NOMO-1 (cell line): ENCODE measurements around the gene KCNMA1.
"Not testable (repeated sequence)": the region's sequence is repeated elsewhere in the genome, so short reads cannot be mapped to it uniquely, and the experiment has no call there.

Source experiments
- DNase-seq, 2 experiments: peaks; one replicate each; lab custom pipeline; 2025; ENCODE audit not compliant: unreplicated experiment in 2 of 2; lab: John Stamatoyannopoulos, UW

Gene KCNMA1

DNA sequence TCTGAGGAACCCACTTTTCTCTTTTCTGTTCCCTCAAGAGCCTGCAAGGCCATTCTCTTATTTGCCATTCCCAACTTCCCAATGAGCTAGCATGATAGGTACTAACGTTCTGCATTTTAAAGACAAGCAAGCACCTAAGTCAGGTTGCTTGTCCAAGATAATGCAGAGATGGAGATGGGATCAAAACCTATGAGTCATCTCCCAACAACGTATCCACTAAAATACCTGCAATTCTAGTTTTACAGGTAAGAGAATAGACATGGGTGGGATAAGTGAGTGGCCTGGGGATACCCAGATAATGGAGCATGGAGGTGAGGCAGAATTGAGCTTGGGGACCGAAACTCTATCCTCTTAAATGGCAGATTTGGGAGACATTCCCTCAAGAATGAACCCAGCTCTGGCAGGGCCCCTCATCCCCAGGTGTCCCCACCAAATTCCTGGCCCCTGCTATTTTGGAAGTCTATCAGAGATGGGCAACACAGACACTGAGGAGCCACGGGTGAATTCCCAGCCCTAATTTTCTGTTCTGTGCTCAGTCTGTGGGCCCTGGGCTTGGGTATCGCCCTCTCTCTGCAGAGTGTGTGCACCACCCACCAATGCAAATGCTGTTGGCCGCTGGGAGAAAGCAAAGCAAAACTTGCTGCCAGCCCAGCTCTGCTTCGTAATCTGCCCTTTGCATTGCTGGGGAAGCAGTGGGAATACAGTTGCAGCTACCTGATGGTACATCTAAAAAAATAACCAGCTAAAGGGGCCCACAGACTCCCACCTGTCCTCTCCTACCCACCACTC lies 98.3 kb downstream of the KCNMA1 start:
- no peak for DNase-seq

DNA sequence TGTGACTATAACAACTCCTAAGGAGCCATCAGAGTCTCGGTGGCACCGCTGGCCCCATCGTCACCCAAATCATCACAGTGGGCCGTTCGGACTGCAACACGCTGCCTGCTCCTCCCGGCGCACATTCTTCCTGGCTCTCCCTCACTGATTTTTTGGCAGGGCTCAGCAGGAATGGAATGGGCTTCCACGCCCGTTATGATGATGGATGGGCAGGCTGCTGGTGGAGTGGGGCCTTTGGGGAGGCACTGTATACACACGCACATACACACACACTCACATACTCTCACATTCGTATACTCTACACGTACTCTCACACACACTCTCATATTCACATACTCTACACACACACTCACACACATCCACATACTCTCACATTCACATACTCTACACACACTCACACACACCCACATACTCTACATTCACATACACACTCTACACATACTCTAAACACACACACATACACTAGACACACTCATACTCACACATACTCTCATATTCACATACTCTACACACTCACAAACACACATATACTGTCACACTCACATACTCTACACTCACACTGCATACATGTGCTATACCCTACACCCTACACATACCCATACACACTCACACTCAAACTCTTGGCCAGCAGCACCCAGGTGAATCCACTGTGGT lies 99.8 kb downstream of the KCNMA1 start:
- DNase-seq = no peak

DNA sequence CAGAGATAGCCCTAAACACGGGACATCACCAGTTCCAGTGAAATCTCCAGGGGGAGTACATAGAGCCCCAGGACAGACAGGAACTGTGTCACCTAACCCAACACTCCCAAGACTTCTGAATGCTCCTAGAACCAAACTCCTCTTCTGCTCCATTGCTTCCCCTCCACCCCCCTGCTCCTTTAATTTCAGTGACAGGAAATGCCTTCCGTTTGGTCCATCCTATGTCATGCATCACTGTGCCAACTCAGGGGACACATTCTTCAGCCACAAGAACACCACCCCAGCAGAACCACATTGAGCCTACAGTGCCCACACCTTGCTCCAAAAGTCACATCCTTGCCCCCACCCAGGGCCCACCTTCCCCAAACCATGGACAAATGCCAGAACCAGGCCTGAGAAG lies 100.5 kb downstream of the KCNMA1 start:
- DNase-seq = no peak

DNA sequence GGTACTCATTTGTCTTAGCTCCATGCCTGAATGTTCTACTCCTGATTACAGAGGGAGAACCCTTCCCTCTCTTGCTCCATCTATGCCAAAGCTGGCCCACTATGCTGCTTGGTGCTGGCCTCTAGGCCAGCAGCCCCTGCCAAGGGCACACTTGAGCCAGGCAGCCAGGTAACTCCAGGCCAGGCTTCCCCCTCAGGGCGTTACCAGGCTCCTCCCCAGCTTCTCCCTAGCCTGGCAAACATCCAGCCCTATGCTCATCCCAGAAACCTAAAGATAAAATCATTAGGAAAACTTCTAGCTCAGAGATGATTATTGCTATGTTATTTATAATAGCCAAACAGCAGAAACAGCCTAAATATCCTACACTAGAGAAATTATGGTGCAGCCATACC lies 103.7 kb downstream of the KCNMA1 start:
- no peak for DNase-seq

DNA sequence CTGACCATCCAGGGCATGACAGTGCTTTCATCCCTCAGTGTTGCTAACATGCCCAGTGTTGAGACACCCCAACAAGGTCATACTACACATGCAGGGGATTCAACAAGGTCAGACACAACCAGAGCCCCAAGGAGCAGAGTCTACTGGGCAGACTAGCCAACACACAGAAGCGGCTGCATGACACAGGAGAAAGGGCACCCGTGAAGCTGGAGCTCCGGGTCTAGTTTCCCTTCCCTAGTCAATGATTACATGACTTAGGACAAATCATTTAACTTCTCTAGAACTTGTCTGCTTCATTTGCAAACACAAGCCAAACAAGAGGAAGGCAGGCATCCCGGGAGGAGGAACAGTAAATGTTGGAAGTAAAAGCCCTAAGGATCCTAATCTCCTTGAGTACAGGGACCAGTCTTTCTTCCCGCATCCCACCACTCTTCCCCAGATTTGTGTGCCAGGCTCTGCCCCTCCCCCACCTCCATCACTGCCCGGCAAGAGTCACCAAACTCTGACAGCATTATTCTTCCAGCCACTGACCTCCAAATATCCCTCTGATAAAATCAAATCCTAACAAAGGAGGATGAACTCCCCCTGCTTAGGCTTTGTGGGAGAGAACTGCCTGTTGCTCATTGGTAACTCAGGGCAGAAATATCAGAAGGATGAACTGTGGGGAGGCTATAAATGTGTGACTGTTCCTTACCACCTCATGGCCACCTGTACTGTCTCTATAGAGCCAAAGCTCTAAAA lies 104.3 kb downstream of the KCNMA1 start:
- DNase-seq = no peak

DNA sequence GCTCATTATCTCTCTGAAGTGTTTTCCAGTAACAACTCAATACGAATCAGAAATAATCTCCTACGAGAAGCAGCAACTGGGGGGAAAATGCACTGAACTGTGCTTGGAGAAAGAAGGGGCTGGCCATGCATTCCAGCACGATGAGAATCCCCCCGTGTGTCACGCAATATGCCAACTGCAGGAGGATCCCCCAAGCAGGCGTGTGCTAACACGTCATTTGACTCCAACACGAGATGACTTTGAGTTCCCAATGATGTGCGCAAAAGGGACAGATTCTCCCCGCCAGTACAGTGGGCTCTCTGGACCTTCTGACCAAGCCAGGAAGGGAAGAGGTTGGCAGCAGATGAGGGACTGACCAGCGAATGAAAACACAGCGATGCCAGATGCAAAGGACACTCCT lies 105.5 kb downstream of the KCNMA1 start:
- no peak for DNase-seq

DNA sequence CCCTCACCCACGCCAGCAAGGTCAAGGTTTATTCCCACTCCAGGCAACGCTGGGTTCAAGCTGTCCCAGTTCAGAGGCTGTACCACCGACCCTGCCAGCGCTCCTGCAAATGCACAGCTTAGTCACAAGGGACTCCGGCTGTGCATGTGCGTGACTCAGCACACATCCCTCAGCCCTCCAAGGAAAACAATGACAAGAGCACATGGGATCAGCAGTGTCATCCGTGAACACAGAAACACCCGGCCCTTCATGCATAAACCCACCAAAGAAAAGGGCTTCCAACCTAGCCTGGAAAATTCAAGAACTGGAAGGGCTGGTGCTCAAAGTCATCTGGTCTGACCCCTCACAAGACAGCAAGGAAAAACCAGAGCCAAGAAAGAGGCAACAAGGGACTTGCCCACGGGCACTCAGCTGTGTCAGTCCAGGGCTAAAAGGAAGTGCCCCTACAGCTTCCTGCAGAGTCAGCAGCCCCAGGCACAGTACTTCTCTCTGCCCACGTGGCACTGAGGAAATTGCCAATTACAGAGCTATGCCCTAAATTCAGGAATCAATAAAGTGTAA lies 106.1 kb downstream of the KCNMA1 start:
- DNase-seq = no peak

DNA sequence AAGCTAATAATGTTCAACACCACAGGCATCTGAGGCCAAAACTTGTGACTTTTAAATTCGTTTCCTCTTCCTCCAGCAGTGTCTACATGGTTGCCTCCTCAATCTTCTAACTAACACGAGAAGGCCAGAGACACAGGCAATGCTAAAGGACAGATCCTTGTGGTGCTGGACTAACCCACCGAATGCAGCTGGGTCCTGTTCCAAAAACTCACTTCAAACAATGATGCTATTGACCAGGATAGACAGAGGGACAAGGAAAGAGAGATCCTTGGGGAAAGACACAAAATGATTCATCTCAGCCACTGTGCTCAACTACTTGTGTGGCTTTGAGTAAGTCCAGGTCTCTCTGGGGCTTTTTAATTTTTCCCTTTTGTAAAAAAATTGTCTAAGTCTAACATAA lies 107.6 kb downstream of the KCNMA1 start:
- no peak for DNase-seq

DNA sequence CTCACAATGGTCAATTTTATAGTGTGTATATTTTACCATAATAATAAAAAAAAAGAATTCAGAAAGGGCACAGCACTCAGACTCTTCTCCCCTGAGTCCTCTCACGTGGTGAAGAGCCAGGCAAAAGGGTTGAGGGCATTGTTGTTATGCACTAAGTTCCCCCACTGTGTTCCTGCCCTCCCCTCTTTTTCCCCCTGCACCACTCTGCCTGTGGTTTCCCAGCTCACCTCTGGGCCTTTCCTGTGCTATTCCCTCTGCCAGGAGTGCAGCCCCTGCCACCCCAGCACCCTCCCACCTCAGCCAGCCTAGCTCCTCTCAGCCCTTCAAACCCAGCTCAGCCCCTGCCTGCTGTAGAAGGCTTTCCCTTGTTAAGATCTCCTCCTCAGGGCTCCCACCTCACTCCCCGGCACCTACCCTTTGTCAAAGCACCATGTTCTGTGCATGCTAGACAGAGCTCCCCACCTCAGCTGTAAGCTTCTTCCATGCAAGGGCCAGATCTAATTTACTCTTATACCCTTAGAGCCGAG lies 108.5 kb downstream of the KCNMA1 start:
- no peak for DNase-seq

DNA sequence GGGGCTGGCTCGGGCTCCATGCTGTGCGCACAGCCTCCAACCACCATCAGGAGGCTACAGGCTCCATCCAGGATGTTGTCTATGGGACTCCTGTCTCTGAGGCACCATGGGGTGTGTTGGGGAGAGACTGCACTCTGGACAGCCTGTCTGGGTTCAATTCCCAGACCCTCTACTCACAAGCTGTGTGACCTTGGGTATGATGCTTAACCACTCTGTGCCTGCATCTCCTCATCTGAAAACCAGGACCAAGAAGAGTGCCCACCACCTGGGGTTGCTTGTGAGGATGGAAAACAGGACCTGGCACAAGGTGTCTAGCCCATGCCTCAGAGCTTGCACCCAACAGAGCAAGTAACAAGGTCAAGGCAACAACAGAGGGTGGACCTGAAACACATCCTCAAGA lies 109.8 kb downstream of the KCNMA1 start:
- no peak for DNase-seq

DNA sequence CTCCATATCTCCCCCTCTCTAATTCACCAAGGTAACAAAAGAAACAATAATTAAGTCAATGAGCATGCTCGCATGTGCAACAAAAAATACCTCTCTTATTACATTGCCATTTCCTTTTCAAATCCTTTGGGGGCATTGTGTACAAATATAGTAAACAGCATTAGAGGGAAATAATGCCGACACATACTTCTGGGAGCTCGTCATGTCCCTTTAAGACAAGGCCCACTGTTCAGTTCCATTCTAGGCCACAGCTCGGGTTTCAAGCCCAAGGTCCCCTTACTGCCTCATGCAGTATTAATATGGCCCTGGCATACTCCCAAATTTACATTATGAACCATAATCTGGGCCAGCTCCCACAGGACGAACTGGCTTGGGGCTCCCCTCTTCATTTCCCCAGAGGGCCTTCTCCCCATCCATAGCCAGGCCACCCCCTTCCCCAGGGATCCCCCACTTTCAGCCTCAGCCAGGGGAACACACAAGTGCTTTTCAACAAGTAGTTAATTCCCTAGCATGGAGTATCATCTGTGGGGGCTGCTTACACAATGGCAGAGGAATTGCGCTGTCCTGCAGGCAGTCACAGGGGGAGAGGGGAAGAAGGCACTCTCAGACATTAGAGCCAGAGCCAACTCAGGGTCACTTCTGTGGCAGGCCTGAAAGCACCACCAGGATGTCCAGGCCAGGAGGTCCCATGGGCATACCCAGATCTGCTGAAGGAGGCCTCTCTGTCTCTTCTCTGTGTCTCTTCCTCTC lies 110.6 kb downstream of the KCNMA1 start:
- no peak for DNase-seq

DNA sequence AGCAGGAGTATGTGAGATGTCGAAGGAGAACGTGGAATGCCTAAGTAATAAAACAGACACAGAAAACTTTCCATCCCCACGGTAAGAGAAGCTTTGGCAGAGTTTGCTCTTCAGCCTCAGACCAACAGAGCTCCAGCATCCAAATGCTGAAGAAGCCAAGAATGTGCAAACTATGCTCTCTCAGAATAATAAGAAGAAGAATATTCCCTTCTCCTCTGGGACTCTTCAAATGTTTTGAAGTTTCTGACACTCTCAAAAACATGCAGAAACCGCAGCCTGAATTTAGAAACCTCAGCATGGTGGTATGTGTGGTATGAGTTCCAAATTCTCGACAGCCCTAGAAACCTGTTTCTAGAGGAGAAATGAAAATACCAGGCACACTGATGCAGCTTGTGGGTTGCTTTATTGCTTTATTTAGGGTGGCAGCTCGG lies 113.3 kb downstream of the KCNMA1 start:
- DNase-seq = no peak

DNA sequence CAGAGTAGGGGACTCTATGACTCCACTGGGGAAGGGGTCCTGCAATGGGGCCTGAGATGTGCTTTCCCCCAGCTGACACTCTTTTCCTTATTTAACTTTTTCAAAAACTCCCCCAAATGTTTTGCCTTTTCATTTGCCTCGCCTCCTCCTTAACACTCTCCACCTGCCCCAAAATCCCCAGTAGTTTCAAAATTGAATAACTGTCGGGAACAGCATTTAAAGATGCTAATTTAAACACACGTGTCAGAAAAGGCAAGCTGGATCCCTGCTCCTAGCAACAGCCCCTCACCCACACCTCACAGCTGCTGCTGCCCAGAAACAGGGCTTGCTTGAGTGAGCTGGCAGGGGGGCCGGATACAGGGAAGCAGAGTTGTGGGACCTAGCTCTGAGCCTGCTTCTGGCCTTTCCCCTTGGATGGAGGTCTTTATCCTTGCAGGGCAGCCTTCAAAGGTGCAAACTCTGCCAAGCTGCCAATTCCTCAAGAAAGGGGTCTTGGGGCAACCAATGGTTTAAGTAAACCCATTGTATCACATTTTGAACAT lies 115.3 kb downstream of the KCNMA1 start:
- DNase-seq = no peak

DNA sequence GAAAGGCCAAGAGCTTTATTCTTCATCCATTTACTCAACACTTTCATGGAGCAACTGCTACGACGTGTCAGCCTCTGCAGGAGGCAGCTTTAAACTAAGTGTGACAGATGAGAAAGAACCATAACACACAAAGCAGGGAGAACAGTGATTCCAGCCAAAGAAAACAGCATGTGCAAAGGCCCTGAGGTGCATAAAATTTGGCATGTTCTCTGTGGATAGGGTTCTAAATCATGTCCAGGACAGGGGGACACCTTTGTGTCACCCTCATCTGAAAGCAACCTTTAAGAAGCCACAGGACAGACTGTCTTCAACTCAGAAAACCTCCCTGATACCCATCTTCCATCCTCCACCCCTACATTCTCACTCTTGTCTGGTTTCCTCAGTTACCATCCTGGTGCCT lies 116.6 kb downstream of the KCNMA1 start:
- DNase-seq = no peak

DNA sequence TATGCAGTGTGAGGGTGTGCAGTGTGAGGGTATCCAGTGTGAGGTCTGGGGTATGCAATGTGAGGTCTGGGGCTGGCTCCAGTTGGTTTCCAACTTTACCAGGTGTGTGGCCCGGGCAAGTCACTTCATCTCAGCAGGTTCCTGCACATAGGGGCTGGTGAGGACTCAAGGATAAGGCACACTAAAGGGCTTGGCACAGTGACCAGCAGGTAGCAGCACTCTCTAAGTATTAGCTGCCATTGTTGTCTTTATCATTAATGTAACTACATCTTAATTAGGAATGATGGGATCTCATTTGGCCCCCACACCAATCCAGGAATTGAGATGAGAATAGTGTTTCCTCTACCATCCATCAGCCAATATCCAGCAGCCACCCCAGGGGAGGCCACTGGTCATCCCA lies 117.3 kb downstream of the KCNMA1 start:
- no peak for DNase-seq

DNA sequence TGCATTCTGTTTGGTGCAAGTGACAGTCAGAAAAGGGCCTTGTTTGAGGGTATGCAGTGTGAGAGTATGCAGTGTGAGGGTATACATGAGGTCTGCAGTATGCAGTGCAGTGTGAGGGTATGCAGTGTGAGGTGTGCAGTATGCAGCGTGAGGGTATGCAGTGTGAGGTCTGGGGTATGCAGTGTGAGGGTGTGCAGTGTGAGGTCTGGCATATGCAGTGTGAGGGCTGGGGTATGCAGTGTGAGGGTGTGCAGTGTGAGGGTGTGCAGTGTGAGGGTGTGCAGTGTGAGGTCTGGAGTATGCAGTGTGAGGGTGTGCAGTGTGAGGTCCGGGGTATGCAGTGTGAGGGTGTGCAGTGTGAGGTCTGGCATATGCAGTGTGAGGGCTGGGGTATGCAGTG lies 117.8 kb downstream of the KCNMA1 start:
- not testable (repeated sequence) for DNase-seq

DNA sequence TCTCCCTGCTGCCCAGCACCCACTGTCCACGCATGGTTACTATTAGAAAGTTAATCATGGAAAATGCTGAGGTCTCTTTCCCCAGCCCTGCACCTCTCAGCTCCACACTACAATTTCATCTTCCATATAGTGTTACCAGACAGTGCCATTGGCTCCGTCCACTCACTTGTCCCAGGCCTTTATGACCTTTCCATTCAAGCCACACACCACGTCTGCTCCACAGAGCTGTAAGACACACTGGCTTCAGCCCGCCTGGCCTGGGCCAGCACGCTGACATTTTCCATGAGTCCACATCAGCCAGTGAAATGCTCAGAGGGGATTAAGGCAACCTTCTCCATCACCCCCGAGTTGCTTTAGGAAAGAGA lies 118.7 kb downstream of the KCNMA1 start:
- no peak for DNase-seq

DNA sequence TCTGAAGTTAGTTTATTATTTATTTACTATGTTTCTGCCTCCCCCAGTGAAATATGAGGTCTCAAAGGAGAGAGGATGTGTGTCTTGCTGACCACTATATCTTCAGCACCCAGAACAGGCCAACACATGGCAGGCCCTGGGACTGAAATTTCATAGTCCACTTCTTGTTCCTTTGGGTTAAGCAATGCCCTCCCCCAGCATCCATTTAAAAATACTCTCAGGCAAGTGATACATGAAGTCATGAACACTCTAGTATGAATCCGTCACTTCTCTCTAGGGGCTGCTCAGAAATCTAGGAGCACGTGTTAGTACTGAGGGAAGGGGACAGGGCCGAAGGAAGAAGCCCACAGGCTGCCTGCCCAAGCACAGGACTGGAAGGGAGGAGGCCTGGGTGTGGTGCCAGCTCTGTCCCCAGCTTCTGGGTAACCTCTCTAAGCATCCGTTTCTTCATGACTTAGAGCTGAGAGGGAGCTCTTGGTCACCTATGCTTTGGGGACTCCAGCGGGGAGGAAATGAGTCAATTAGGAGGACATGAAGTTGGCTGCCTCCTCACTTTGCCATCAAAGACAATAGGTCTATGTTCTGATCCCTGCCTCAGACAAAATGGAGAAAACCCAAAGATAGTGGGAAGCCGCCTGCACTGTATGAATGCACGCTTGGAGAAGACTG lies 119.2 kb downstream of the KCNMA1 start:
- no peak for DNase-seq

DNA sequence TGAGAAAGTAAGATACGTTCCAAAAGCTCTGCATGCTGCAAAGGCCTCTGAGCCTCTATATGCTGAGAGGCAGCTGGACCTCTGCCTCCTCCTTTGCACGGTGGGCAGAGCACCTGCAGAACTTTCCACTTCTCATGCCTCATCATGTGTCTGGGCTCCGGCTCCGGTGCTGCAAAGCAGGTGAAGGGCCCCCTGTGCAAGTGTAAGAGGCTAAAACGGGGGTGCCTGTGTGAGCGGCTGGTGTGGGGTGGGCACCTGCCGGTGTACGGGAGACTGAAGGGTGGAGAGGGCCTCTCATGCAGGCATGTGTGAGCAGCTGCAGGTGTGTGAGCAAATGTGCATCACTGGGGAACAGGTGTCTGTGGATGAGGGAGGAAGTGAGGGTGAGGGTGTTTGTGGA lies 121.0 kb downstream of the KCNMA1 start:
- no peak for DNase-seq

DNA sequence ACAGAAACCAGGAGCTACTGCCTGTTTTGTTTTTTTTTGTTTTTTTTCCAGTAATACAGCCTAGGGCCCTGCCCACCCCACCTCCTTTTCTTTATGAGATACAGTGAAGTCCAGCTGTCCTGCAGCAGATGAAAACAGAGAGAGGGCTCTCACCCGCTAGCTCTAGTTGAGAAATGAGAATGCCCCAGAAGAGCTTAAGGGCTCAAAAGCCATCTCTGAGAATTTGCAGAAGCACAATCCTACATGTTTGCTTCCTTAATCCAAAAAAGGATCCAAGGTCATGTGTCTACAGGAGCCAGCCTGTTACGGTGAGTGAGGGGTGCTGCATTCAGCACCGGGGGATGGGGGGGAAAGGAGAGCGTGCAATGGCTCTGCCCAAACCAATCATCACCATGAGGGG lies 122.7 kb downstream of the KCNMA1 start:
- no peak for DNase-seq
